DOHH2 (cell line): Measurements from ENCODE around the gene FERMT1.

Source experiments
- H3F3A ChIP-seq: fragments of 200-600 bp; sonication (generic), shearing (Covaris generic); 2 replicates; pipeline ENCODE4 v1.6.0; 2016; ENCODE audit warnings: antibody characterized with exemption, mild to moderate bottlenecking; ENCODE audit not compliant: control insufficient read depth, insufficient read depth
- H3K27ac ChIP-seq: fragments of 200-600 bp; sonication (generic); 2 replicates; pipeline ENCODE4 v1.5.1; 2014; ENCODE audit warnings: low read depth, mild to moderate bottlenecking, low read length, moderate library complexity
- H3K27me3 ChIP-seq: fragments of 200-600 bp; sonication (generic); 2 replicates; pipeline ENCODE4 v1.6.1; 2014; ENCODE audit warnings: mild to moderate bottlenecking, low read length, mixed read lengths; ENCODE audit not compliant: control insufficient read depth
- H3K36me3 ChIP-seq: fragments of 200-600 bp; sonication (generic); 2 replicates; pipeline ENCODE4 v1.6.1; 2014; ENCODE audit warnings: mild to moderate bottlenecking, low read length, moderate library complexity, mixed read lengths; ENCODE audit not compliant: control insufficient read depth
- H3K4me1 ChIP-seq: fragments of 200-600 bp; sonication (generic); 2 replicates; pipeline ENCODE4 v1.6.1; 2014; ENCODE audit warnings: mild to moderate bottlenecking, low read length, mixed read lengths; ENCODE audit not compliant: control insufficient read depth
- H3K4me2 ChIP-seq: fragments of 200-600 bp; sonication (generic); 2 replicates; pipeline ENCODE4 v1.6.0; 2014; ENCODE audit warnings: mild to moderate bottlenecking, low read length, moderate library complexity
- H3K4me3 ChIP-seq: fragments of 200-600 bp; sonication (generic); 2 replicates; pipeline ENCODE4 v1.5.1; 2014; ENCODE audit warnings: mild to moderate bottlenecking, low read length, mixed read lengths
- H3K79me2 ChIP-seq: fragments of 200-600 bp; sonication (generic); 2 replicates; pipeline ENCODE4 v1.6.1; 2014; ENCODE audit warnings: mild to moderate bottlenecking, low read length, mixed read lengths; ENCODE audit not compliant: control insufficient read depth
- H3K9me2 ChIP-seq: fragments of 200-600 bp; sonication (generic); replicated peaks from 2 replicates; pipeline ENCODE4 v1.6.1; 2014; ENCODE audit warnings: mild to moderate bottlenecking, low read length, mixed read lengths; ENCODE audit not compliant: control insufficient read depth
- H3K9me3 ChIP-seq: fragments of 200-600 bp; sonication (generic); 2 replicates; pipeline ENCODE4 v1.6.1; 2014; ENCODE audit warnings: antibody characterized with exemption, low read length, mixed read lengths; ENCODE audit not compliant: control insufficient read depth, insufficient read depth
- H4K20me1 ChIP-seq: fragments of 200-600 bp; sonication (generic); 2 replicates; pipeline ENCODE4 v1.6.0; 2014; ENCODE audit warnings: low read depth, mild to moderate bottlenecking, antibody characterized with exemption, low read length, moderate library complexity; ENCODE audit not compliant: control insufficient read depth, insufficient read depth
- EZH2phosphoT487 ChIP-seq: fragments of 200-600 bp; sonication (generic); IDR thresholded peaks from 2 replicates; pipeline ENCODE4 v1.6.1; 2017; ENCODE audit warnings: borderline replicate concordance, mild to moderate bottlenecking, antibody characterized with exemption, low read length, moderate library complexity, mixed read lengths
- TF ChIP-seq, protein P1 (sequence below): fragments of 200-600 bp; sonication (generic); IDR thresholded peaks from one replicate; pipeline ENCODE4 v1.5.1; 2014; ENCODE audit warnings: antibody characterized with exemption, mild to moderate bottlenecking, low read depth, low read length; ENCODE audit not compliant: poor library complexity, severe bottlenecking

FERMT1 gene

GRCh38 chr20:6038256-6038655, 84.6 kb downstream of the FERMT1 start:
- H3K4me2 ChIP-seq = no peak overlapping the region
- TF ChIP-seq, protein P1, sequence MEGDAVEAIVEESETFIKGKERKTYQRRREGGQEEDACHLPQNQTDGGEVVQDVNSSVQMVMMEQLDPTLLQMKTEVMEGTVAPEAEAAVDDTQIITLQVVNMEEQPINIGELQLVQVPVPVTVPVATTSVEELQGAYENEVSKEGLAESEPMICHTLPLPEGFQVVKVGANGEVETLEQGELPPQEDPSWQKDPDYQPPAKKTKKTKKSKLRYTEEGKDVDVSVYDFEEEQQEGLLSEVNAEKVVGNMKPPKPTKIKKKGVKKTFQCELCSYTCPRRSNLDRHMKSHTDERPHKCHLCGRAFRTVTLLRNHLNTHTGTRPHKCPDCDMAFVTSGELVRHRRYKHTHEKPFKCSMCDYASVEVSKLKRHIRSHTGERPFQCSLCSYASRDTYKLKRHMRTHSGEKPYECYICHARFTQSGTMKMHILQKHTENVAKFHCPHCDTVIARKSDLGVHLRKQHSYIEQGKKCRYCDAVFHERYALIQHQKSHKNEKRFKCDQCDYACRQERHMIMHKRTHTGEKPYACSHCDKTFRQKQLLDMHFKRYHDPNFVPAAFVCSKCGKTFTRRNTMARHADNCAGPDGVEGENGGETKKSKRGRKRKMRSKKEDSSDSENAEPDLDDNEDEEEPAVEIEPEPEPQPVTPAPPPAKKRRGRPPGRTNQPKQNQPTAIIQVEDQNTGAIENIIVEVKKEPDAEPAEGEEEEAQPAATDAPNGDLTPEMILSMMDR = no peak
- TF ChIP-seq EZH2phosphoT487 = no peak
- H3F3A ChIP-seq = no peaks in the 10 kb centered on the region
- no peak overlapping the region for H3K4me3 ChIP-seq
- H3K27me3 ChIP-seq = no peaks in the 10 kb centered on the region
- no peaks in the 10 kb centered on the region for H4K20me1 ChIP-seq
- H3K4me1 ChIP-seq = no peaks in the 10 kb centered on the region
- H3K36me3 ChIP-seq = peaks cover 70% of the 10 kb centered on the region
- no peaks in the 10 kb centered on the region for H3K79me2 ChIP-seq
- H3K27ac ChIP-seq = no peak overlapping the region
- no peaks in the 10 kb centered on the region for H3K9me3 ChIP-seq
- H3K9me2 ChIP-seq = no peaks in the 10 kb centered on the region

DNA sequence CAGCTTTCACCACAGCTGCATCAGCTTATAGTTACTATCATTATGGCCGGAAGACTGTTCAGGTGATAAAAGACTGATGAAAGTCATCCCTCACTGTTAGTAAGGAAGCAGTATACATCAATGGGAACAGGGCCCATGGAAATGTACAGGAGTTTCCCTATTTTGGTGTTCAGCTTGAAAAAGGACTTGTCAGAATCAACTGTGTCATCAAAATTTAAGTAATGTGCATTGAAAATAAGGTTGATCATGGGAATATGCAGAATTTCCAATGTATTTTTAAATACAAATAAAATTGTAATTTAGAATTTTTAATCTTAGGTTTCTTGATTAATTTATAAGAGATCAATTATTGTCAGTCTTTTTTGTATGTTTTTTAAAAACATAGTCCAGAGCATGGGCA, 85.7 kb downstream of the FERMT1 start:
- peaks cover 75% of the 10 kb centered on the region for H3K36me3 ChIP-seq
- no peaks in the 10 kb centered on the region for H3K9me3 ChIP-seq
- no peak overlapping the region for H3K4me3 ChIP-seq
- no peak overlapping the region for H3K27ac ChIP-seq
- H3K27me3 ChIP-seq = no peaks in the 10 kb centered on the region
- H3K4me2 ChIP-seq = no peak overlapping the region
- TF ChIP-seq, protein P1 = no peak
- TF ChIP-seq EZH2phosphoT487 = no peak
- no peaks in the 10 kb centered on the region for H3K9me2 ChIP-seq
- no peaks in the 10 kb centered on the region for H3K4me1 ChIP-seq
- no peaks in the 10 kb centered on the region for H3F3A ChIP-seq
- no peaks in the 10 kb centered on the region for H4K20me1 ChIP-seq
- no peaks in the 10 kb centered on the region for H3K79me2 ChIP-seq

DNA sequence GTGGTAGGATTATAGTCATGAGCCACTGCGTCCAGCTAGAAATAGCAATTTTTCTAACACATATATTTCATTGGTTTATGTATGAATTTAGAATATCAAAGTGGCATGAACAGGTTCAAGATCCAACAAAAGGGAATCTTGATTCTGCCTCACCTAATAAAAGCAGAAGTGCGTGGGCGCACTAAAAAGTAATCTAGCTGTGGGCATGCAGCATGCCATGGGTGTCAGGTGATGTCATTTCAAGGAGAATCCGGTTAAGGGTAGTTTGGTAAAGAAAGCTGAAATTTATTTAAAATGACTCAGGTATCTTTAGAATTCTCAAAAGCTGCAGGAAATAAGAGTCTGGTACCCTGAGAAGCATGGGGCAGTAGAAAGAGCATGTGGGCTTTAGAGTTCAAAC, 86.6 kb downstream of the FERMT1 start:
- TF ChIP-seq EZH2phosphoT487 = no peak
- TF ChIP-seq, protein P1 = no peak
- Histone ChIP-seq H3K4me1 (no peaks in the 10 kb centered on the region), H3F3A (no peaks in the 10 kb centered on the region), H4K20me1 (no peaks in the 10 kb centered on the region), H3K9me2 (no peaks in the 10 kb centered on the region), H3K36me3 (peaks cover 71% of the 10 kb centered on the region), H3K27me3 (no peaks in the 10 kb centered on the region), H3K9me3 (no peaks in the 10 kb centered on the region), H3K27ac (no peak overlapping the region), H3K4me2 (no peak overlapping the region), H3K79me2 (no peaks in the 10 kb centered on the region), H3K4me3 (no peak overlapping the region)
